Activated T-helper 17 cell treated with anti-CD3 and anti-CD28 coated beads, Interleukin-2, amount 50 U/mL, for 72 hours (primary cell): ENCODE measurements around the gene CLDN6. TPM values are rescaled to one million over a fixed set of nuclear protein-coding genes. Genes with fewer than 3 reads are reported as not detected.

ENCODE experiments used
- total RNA-seq, 2 donors: library from RNA; stranded (reverse); gene quantifications; one replicate each; pipeline ENCODE4 v1.2.3, GENCODE V29; 2022

The CLDN6 gene
- total RNA-seq, 2 donors from 2014 or later: not detected

Other genes starting within 250 kb of the CLDN6 start
- 100 to 1,000 TPM; 160 to 280 TPM for gene ELOB, start 240.9 kb downstream of the CLDN6 start, total RNA-seq
- not detected for gene PRSS33, start 230.6 kb downstream of the CLDN6 start, total RNA-seq
- gene PRSS41, start 219.7 kb downstream of the CLDN6 start, total RNA-seq: not detected
- 1 to 10 TPM; 1.2 to 4.8 TPM for gene PRSS21, start 200.9 kb downstream of the CLDN6 start, total RNA-seq
- 1 to 10 TPM; 4.0 to 5.7 TPM for gene ZG16B, start 187.9 kb downstream of the CLDN6 start, total RNA-seq
- 1 to 10 TPM in 1 of 2 donors, not detected in 1; 1.9 TPM for gene PRSS22, start 160.0 kb downstream of the CLDN6 start, total RNA-seq
- 10 to 100 TPM; 13.5 to 14.6 TPM for gene FLYWCH2, start 135.0 kb downstream of the CLDN6 start, total RNA-seq
- gene FLYWCH1, start 106.3 kb downstream of the CLDN6 start, total RNA-seq: 10 to 100 TPM; 52.4 to 61.1 TPM
- not detected for gene KREMEN2, start 53.9 kb downstream of the CLDN6 start, total RNA-seq
- gene PAQR4, start 48.8 kb downstream of the CLDN6 start, total RNA-seq: 10 to 100 TPM; 24.4 to 41.4 TPM
- gene PKMYT1, start 37.7 kb downstream of the CLDN6 start, total RNA-seq: 100 to 1,000 TPM in 1 of 2 donors, 10 to 100 TPM in 1; 97.7 to 154 TPM
- gene CLDN9, start 5.3 kb downstream of the CLDN6 start, total RNA-seq: under 1 TPM in 1 of 2 donors, not detected in 1; 0.15 TPM
- 10 to 100 TPM in 1 of 2 donors, 1 to 10 TPM in 1; 9.7 to 11.9 TPM for gene TNFRSF12A, start 2.2 kb upstream of the CLDN6 start, total RNA-seq
- gene HCFC1R1, start 5.8 kb upstream of the CLDN6 start, total RNA-seq: 10 to 100 TPM; 28.2 to 46.0 TPM
- gene THOC6, start 5.9 kb upstream of the CLDN6 start, total RNA-seq: 10 to 100 TPM; 49.8 to 68.1 TPM
- gene BICDL2, start 18.8 kb upstream of the CLDN6 start, total RNA-seq: 10 to 100 TPM in 1 of 2 donors, 1 to 10 TPM in 1; 1.1 to 12.1 TPM
- gene MMP25, start 28.4 kb upstream of the CLDN6 start, total RNA-seq: 1 to 10 TPM; 5.9 to 7.1 TPM
- gene IL32, start 47.5 kb upstream of the CLDN6 start, total RNA-seq: 1,000 to 10,000 TPM; 3,603 to 3,666 TPM
- under 1 TPM; 0.34 to 0.45 TPM for gene ZSCAN10, start 81.1 kb upstream of the CLDN6 start, total RNA-seq
- not detected for gene ZNF205, start 94.4 kb upstream of the CLDN6 start, total RNA-seq
- 1 to 10 TPM; 6.4 to 8.6 TPM for gene ZNF213, start 116.8 kb upstream of the CLDN6 start, total RNA-seq
- under 1 TPM in 1 of 2 donors, not detected in 1; 0.37 TPM for gene OR1F1, start 170.0 kb upstream of the CLDN6 start, total RNA-seq
- 10 to 100 TPM; 14.6 to 23.2 TPM for gene ZNF200, start 217.0 kb upstream of the CLDN6 start, total RNA-seq
- under 1 TPM in 1 of 2 donors, not detected in 1; 0.11 TPM for gene MEFV, start 238.4 kb upstream of the CLDN6 start, total RNA-seq